Neural cell (in vitro differentiated cells): ENCODE results near the gene IGFBP4. TPM values are rescaled to one million over a fixed set of nuclear protein-coding genes. Genes with fewer than 3 reads are reported as not detected.

Experiments used
- H2AFZ ChIP-seq: fragments of 200-600, 300-800 bp; sonication (generic), shearing (Covaris generic); 2 replicates; pipeline ENCODE4 v1.6.0; 2014; ENCODE audit warnings: low read depth, mild to moderate bottlenecking, antibody characterized with exemption, low read length, moderate library complexity
- H3F3A ChIP-seq: fragments of 200-600 bp; shearing (Covaris generic); 2 replicates; pipeline ENCODE4 v1.6.1; 2016; ENCODE audit warnings: mild to moderate bottlenecking, moderate library complexity, mixed read lengths, antibody characterized with exemption, low read length; ENCODE audit not compliant: insufficient read depth, poor library complexity, severe bottlenecking
- H3K27ac ChIP-seq: fragments of 200-600, 300-800 bp; sonication (generic), shearing (Covaris generic); 2 replicates; pipeline ENCODE4 v1.5.1; 2014; ENCODE audit warnings: mild to moderate bottlenecking, low read length, moderate library complexity
- H3K27me3 ChIP-seq: fragments of 300-800, 200-600 bp; sonication (generic), shearing (Covaris generic); 2 replicates; pipeline ENCODE4 v1.6.0; 2014; ENCODE audit warnings: mild to moderate bottlenecking, low read depth, low read length, moderate library complexity; ENCODE audit not compliant: insufficient read depth
- H3K36me3 ChIP-seq: fragments of 300-800, 200-600 bp; sonication (generic), shearing (Covaris generic); 2 replicates; pipeline ENCODE4 v1.5.1; 2014; ENCODE audit warnings: mild to moderate bottlenecking, antibody characterized with exemption, low read length, moderate library complexity; ENCODE audit not compliant: insufficient read depth
- H3K4me2 ChIP-seq: fragments of 300-800, 200-600 bp; sonication (generic), shearing (Covaris generic); 2 replicates; pipeline ENCODE4 v1.6.0; 2014; ENCODE audit warnings: mild to moderate bottlenecking, low read length
- H3K4me3 ChIP-seq: fragments of 300-800, 200-600 bp; sonication (generic), shearing (Covaris generic); 2 replicates; pipeline ENCODE4 v1.5.1; 2014; ENCODE audit warnings: mild to moderate bottlenecking, low read length, moderate library complexity
- H3K79me2 ChIP-seq: fragments of 200-600 bp; shearing (Covaris generic); replicated peaks from 2 replicates; pipeline ENCODE4 v1.6.0; 2014; ENCODE audit warnings: mild to moderate bottlenecking, low read length, moderate library complexity; ENCODE audit not compliant: insufficient read depth
- H3K9ac ChIP-seq: fragments of 300-800, 200-600 bp; sonication (generic), shearing (Covaris generic); 2 replicates; pipeline ENCODE4 v1.6.1; 2016; ENCODE audit warnings: mild to moderate bottlenecking, low read length, mixed read lengths
- H3K9me2 ChIP-seq: fragments of 200-600 bp; shearing (Covaris generic); 2 replicates; pipeline ENCODE4 v1.6.1; 2016; ENCODE audit warnings: mild to moderate bottlenecking, low read length, mixed read lengths; ENCODE audit not compliant: insufficient read depth
- H3K9me3 ChIP-seq: fragments of 200-600, 300-800 bp; sonication (generic), shearing (Covaris generic); 2 replicates; pipeline ENCODE4 v1.6.1; 2016; ENCODE audit warnings: mild to moderate bottlenecking, mixed run types, low read length, moderate library complexity, mixed read lengths
- H4K20me1 ChIP-seq: fragments of 200-600 bp; shearing (Covaris generic); 2 replicates; pipeline ENCODE4 v1.6.1; 2016; ENCODE audit warnings: mild to moderate bottlenecking, mixed run types; ENCODE audit not compliant: insufficient read depth
- EP300 ChIP-seq: fragments of 450-650 bp; conservative IDR thresholded peaks from 2 replicates; pipeline ENCODE4 v1.6.1; 2014; ENCODE audit warnings: antibody characterized with exemption, mild to moderate bottlenecking, moderate library complexity; ENCODE audit not compliant: poor library complexity, severe bottlenecking
- EZH2 ChIP-seq: fragments of 200-600, 300-800 bp; shearing (Covaris generic), sonication (generic); IDR thresholded peaks from 2 replicates; pipeline ENCODE4 v1.6.1; 2014; ENCODE audit warnings: antibody characterized with exemption, low read length, borderline replicate concordance, mild to moderate bottlenecking; ENCODE audit not compliant: insufficient read depth, poor library complexity, severe bottlenecking
- MXI1 ChIP-seq: fragments of 450-650 bp; conservative IDR thresholded peaks from 2 replicates; pipeline ENCODE4 v1.6.1; 2014; ENCODE audit warnings: antibody characterized with exemption, mild to moderate bottlenecking; ENCODE audit not compliant: poor library complexity, severe bottlenecking
- POLR2AphosphoS5 ChIP-seq: IDR thresholded peaks from 2 replicates; pipeline ENCODE4 v1.6.1; 2012
- RAD21 ChIP-seq: fragments of 450-650 bp; conservative IDR thresholded peaks from 2 replicates; pipeline ENCODE4 v1.6.1; 2014; ENCODE audit warnings: antibody characterized with exemption, mild to moderate bottlenecking, moderate library complexity
- REST ChIP-seq: IDR thresholded peaks from 2 replicates; pipeline ENCODE4 v1.6.1; 2012; ENCODE audit warnings: borderline replicate concordance
- SMC3 ChIP-seq: fragments of 450-650 bp; conservative IDR thresholded peaks from 2 replicates; pipeline ENCODE4 v1.6.1; 2014; ENCODE audit warnings: antibody characterized with exemption, mild to moderate bottlenecking, moderate library complexity; ENCODE audit not compliant: poor library complexity
- TAF1 ChIP-seq: IDR thresholded peaks from 2 replicates; pipeline ENCODE4 v1.6.1; 2012; ENCODE audit warnings: low read depth
- polyA plus RNA-seq: library from polyadenylated mRNA; depleted of rRNA; stranded (reverse); fragments of >200 nt; gene quantifications from 2 replicates; pipeline ENCODE4 v1.2.3, GENCODE V29; 2014
- TF ChIP-seq, protein P1 (sequence below): fragments of 450-650 bp; IDR thresholded peaks from 2 replicates; pipeline ENCODE4 v1.5.1; 2014; ENCODE audit warnings: antibody characterized with exemption, mild to moderate bottlenecking, moderate library complexity; ENCODE audit not compliant: poor library complexity, severe bottlenecking

Gene IGFBP4
- polyA plus RNA-seq, 1 donor from 2014 or later: 1.3 TPM

GRCh38 chr17:40433551-40434415 lies 9.5 kb upstream of the IGFBP4 start:
- Histone ChIP-seq H3K27ac (no peak overlapping the region), H3K27me3 (no peaks in the 10 kb centered on the region), H3K4me3 (no peak overlapping the region), H3K9me2 (no peaks in the 10 kb centered on the region), H2AFZ (no peak overlapping the region), H3K9me3 (no peaks in the 10 kb centered on the region), H3K36me3 (no peaks in the 10 kb centered on the region), H4K20me1 (no peaks in the 10 kb centered on the region), H3K79me2 (no peaks in the 10 kb centered on the region), H3F3A (no peaks in the 10 kb centered on the region), H3K9ac (no peak overlapping the region), H3K4me2 (no peak overlapping the region)
- TF ChIP-seq REST: no peak
- TF ChIP-seq RAD21: no peak
- TF ChIP-seq POLR2AphosphoS5: no peak
- no peak for TF ChIP-seq MXI1
- no peak for TF ChIP-seq TAF1
- no peak for TF ChIP-seq EZH2
- no peak for TF ChIP-seq EP300
- TF ChIP-seq, protein P1, sequence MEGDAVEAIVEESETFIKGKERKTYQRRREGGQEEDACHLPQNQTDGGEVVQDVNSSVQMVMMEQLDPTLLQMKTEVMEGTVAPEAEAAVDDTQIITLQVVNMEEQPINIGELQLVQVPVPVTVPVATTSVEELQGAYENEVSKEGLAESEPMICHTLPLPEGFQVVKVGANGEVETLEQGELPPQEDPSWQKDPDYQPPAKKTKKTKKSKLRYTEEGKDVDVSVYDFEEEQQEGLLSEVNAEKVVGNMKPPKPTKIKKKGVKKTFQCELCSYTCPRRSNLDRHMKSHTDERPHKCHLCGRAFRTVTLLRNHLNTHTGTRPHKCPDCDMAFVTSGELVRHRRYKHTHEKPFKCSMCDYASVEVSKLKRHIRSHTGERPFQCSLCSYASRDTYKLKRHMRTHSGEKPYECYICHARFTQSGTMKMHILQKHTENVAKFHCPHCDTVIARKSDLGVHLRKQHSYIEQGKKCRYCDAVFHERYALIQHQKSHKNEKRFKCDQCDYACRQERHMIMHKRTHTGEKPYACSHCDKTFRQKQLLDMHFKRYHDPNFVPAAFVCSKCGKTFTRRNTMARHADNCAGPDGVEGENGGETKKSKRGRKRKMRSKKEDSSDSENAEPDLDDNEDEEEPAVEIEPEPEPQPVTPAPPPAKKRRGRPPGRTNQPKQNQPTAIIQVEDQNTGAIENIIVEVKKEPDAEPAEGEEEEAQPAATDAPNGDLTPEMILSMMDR: no peak
- TF ChIP-seq SMC3: no peak

GRCh38 chr17:40436636-40437035 lies 6.6 kb upstream of the IGFBP4 start:
- H2AFZ ChIP-seq: no peak overlapping the region

More at GRCh38 chr17:40436636-40437035, 6.6 kb upstream of the IGFBP4 start:
- no peaks in the 10 kb centered on the region for H3K9me3 ChIP-seq
- H3F3A ChIP-seq: no peaks in the 10 kb centered on the region
- H3K4me2 ChIP-seq: no peak overlapping the region
- H3K9ac ChIP-seq: no peak overlapping the region
- H3K4me3 ChIP-seq: no peak overlapping the region
- H3K36me3 ChIP-seq: no peaks in the 10 kb centered on the region
- H3K27me3 ChIP-seq: no peaks in the 10 kb centered on the region
- no peaks in the 10 kb centered on the region for H3K79me2 ChIP-seq
- H4K20me1 ChIP-seq: no peaks in the 10 kb centered on the region
- TF ChIP-seq SMC3: no peak
- H3K27ac ChIP-seq: no peak overlapping the region
- H3K9me2 ChIP-seq: no peaks in the 10 kb centered on the region
